Heart left ventricle (tissue), 13 donors: ENCODE data around the gene SRGAP3.

ENCODE experiments used
- CTCF ChIP-seq, 12 donors: fragments of 200-600 bp; sonication (generic) in 4 of 12; IDR thresholded peaks; one replicate each; pipeline versions ENCODE4 v1.5.0 to v1.8.0; 2018 to 2022; ENCODE audit warnings: antibody characterized with exemption in 12 of 12, mild to moderate bottlenecking in 5 of 12
- POLR2A ChIP-seq, 2 donors: fragments of 450-650 bp; IDR thresholded peaks; one replicate each; pipeline ENCODE4 v1.6.1; 2017; ENCODE audit warnings: antibody characterized with exemption in 2 of 2, mild to moderate bottlenecking in 2 of 2, moderate library complexity in 2 of 2
- donor health status: ischemic (EF 13 %, LVEDD 7.1; RV severe dilation, severe dysfunction).
- donor health status: DM: no; HTN: yes; CAD: no.
- donor health status: DM: no; HTN: no; CAD: no.
- donor health status: ischemic (EF 25% LVEDD 6.9; RV normal size, moderate dysfunction).
- donor health status: ischemic (EF 25% LVEDD 5.7; RV mildly dilated, moderate dysfunction).
- donor health status: ischemic (EF 35%, LVEDD 5.7; RV mildly dilated, moderate dysfunction).
- donor health status: nonischemic (EF 11% LVEDD 7.7; RV severe dilation, severe dysfunction).
- donor health status: DM: yes; HTN: yes; CAD: no.
- donor health status: PGD.
- donor health status: ischemic (EF 29% LVEDD 5.4; RV normal size, mild dysfunction).
- donor health status: nonischemic (EF 23%, LVEDD 6.1; RV moderate dilation, normal function).

GRCh38 chr3:9109568-9109914 lies 139.9 kb downstream of the SRGAP3 start:
- TF ChIP-seq CTCF (IDR thresholded peaks at IDR 0.05): no peak
- no peak for TF ChIP-seq POLR2A (IDR thresholded peaks at IDR 0.05)
